HS-5 (cell line): ENCODE results near the gene PA2G4.
"Not testable (repeated sequence)": the region's sequence is repeated elsewhere in the genome, so short reads cannot be mapped to it uniquely, and the experiment has no call there.

ENCODE experiments used
- DNase-seq: peaks from one replicate; pipeline ENCODE4 v3.0.0-alpha.2; 2012; ENCODE audit warnings: low read depth

Gene PA2G4

GRCh38 chr12:56153678-56154065 is 49.3 kb downstream of the PA2G4 start:
- no peak for DNase-seq

GRCh38 chr12:56154246-56154771 is 50.0 kb downstream of the PA2G4 start:
- DNase-seq = no peak

GRCh38 chr12:56154818-56155217 is 50.5 kb downstream of the PA2G4 start:
- no peak for DNase-seq

GRCh38 chr12:56155256-56155845 is 51.0 kb downstream of the PA2G4 start:
- no peak for DNase-seq

GRCh38 chr12:56156464-56157200 is 52.3 kb downstream of the PA2G4 start:
- not testable (repeated sequence) for DNase-seq

- peak; percentile 74 for DNase-seq
Observed at GRCh38 chr12:56157201-56158028, 53.1 kb downstream of the PA2G4 start.

- DNase-seq = peak; percentile 97
Observed at GRCh38 chr12:56158029-56158925, 53.9 kb downstream of the PA2G4 start, which contains the start of gene MYL6. Gene MYL6 (plus strand): TSS chr12:56158359. CDS start chr12:56158402, 43 bp downstream.

- no peak for DNase-seq
Observed at GRCh38 chr12:56158926-56159461, 54.6 kb downstream of the PA2G4 start.

GRCh38 chr12:56159482-56160192 is 55.3 kb downstream of the PA2G4 start:
- no peak for DNase-seq

GRCh38 chr12:56160193-56160763 is 55.9 kb downstream of the PA2G4 start:
- no peak for DNase-seq

GRCh38 chr12:56160894-56161689 is 56.7 kb downstream of the PA2G4 start:
- no peak for DNase-seq

- no peak for DNase-seq
Observed at GRCh38 chr12:56161690-56162351, 57.5 kb downstream of the PA2G4 start.

GRCh38 chr12:56162468-56163290 is 58.3 kb downstream of the PA2G4 start:
- DNase-seq = no peak
